ENCODE data around the gene SESN1.
"Not testable (repeated sequence)": the region's sequence is repeated elsewhere in the genome, so short reads cannot be mapped to it uniquely, and the experiment has no call there.

Gene SESN1

GRCh38 chr6:108995296-108995695, 99.3 kb downstream of the SESN1 start:
- DNase-seq, result no peak

- no peak for DNase-seq
These were observed 100.8 kb downstream of the SESN1 start for GRCh38 chr6:108993876-108994275.

- no peak for DNase-seq
These were observed 104.9 kb downstream of the SESN1 start for GRCh38 chr6:108989700-108990099.

- DNase-seq, result no peak
These were observed 105.9 kb downstream of the SESN1 start for GRCh38 chr6:108988765-108989164.

- DNase-seq, result no peak
These were observed 106.3 kb downstream of the SESN1 start for GRCh38 chr6:108988296-108988695.

- no peak for DNase-seq
These were observed 107.5 kb downstream of the SESN1 start for GRCh38 chr6:108987156-108987555.

GRCh38 chr6:108985301-108985700, 109.3 kb downstream of the SESN1 start:
- DNase-seq, result no peak

- DNase-seq, result no peak
These were observed 111.5 kb downstream of the SESN1 start for GRCh38 chr6:108983151-108983550.

GRCh38 chr6:108982154-108983113, 112.2 kb downstream of the SESN1 start:
- DNase-seq, result no peak

- DNase-seq, result not testable (repeated sequence)
These were observed 116.0 kb downstream of the SESN1 start for GRCh38 chr6:108978638-108979037.

- DNase-seq, result no peak
These were observed 120.4 kb downstream of the SESN1 start for GRCh38 chr6:108974201-108974600.

- no peak for DNase-seq
These were observed 124.9 kb downstream of the SESN1 start for GRCh38 chr6:108969776-108970175.

GRCh38 chr6:108968325-108969316, 126.0 kb downstream of the SESN1 start:
- no peak for DNase-seq

- peak; percentile 32 for DNase-seq
These were observed 127.5 kb downstream of the SESN1 start for GRCh38 chr6:108966855-108967755.

- no peak for DNase-seq
These were observed 128.4 kb downstream of the SESN1 start for GRCh38 chr6:108966251-108966650.

- DNase-seq, result no peak
These were observed 132.7 kb downstream of the SESN1 start for GRCh38 chr6:108961985-108962384.

- DNase-seq, result no peak
These were observed 133.6 kb downstream of the SESN1 start for GRCh38 chr6:108961077-108961476.

- no peak for DNase-seq
These were observed 134.0 kb downstream of the SESN1 start for GRCh38 chr6:108960601-108961000.

GRCh38 chr6:108959972-108960582, 134.6 kb downstream of the SESN1 start:
- DNase-seq, result no peak

GRCh38 chr6:108958900-108959770, 135.5 kb downstream of the SESN1 start:
- no peak for DNase-seq

GRCh38 chr6:108957221-108957620, 137.4 kb downstream of the SESN1 start:
- DNase-seq, result no peak

Data from CD4-positive, alpha-beta T cell treated with Interleukin-12 subunit alpha and Interleukin-12 subunit beta, for 1 hour (primary cell).